ENCODE results near the gene COL24A1. TPM values are rescaled to one million over a fixed set of nuclear protein-coding genes. Genes with fewer than 3 reads are reported as not detected.

The COL24A1 gene
- polyA plus RNA-seq, 1 donor (not counting 4 experiments of a cell fraction or from before 2014, with no cell fraction given): not detected

DNA sequence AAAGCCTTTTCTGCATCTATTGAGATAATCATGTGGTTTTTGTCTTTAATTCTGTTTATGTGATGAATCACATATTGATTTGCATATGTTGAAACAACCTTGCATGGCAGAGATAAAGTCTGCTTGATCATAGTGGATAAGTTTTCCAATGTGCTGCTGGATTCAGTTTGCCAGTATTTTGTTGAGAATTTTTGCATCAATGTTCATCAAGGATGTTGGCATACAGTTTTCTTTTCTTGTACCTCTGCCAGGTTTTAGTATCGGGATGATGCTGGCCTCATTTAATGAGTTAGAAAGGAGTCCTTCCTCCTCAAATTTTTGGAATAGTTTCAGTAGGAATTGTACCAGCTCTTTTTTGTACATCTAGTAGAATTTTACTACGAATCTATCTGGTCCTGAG, 55.0 kb downstream of the COL24A1 start:
- Histone ChIP-seq H3K4me3 (ENCODE audit: control insufficient read depth in 2 of 3, extremely low read depth in 1 of 3, insufficient read depth in 2 of 3, low read depth in 1 of 3, low read length in 3 of 3) (no peak overlapping the region), H3K4me2 (ENCODE audit: control insufficient read depth, extremely low read depth, insufficient read depth, low read depth, low read length) (no peak overlapping the region), H3K27ac (ENCODE audit: control insufficient read depth, insufficient read depth, low read length) (no peak overlapping the region), H3K4me1 (ENCODE audit: control insufficient read depth, extremely low read depth, insufficient read depth, low read length) (no peaks in the 10 kb centered on the region), H3K9me3 (ENCODE audit: control insufficient read depth, low read depth, low read length) (no peaks in the 10 kb centered on the region), H4K20me1 (ENCODE audit: control insufficient read depth, extremely low read depth, insufficient read depth, low read length) (no peaks in the 10 kb centered on the region), H3K9me1 (ENCODE audit: control insufficient read depth, extremely low read depth, insufficient read depth, low read length) (no peaks in the 10 kb centered on the region), H3K79me2 (ENCODE audit: control insufficient read depth, insufficient read depth, low read length) (no peaks in the 10 kb centered on the region), H3K36me3 (ENCODE audit: control insufficient read depth in 2 of 2, extremely low read depth in 1 of 2, insufficient read depth in 2 of 2, low read length in 2 of 2) (no peaks in the 10 kb centered on the region), H3K9ac (ENCODE audit: control insufficient read depth, extremely low read depth, insufficient read depth, low read length) (no peak overlapping the region), H2AFZ (ENCODE audit: control insufficient read depth, low read length) (no peak overlapping the region), H3K27me3 (ENCODE audit: control insufficient read depth, extremely low read depth, insufficient read depth, low read length) (no peaks in the 10 kb centered on the region)
- dilution Hi-C loops (cut with MboI; ENCODE audit: extremely low pct_ligation_motif_present, low sequenced_read_pairs): no loop called here
- FAIRE-seq (no peak), DNase-seq (ENCODE audit: low read depth, low spot score) (no peak)
- TF ChIP-seq EZH2 (IDR thresholded peaks at IDR 0.05; ENCODE audit: low read length): no peak
- TF ChIP-seq, protein P1, sequence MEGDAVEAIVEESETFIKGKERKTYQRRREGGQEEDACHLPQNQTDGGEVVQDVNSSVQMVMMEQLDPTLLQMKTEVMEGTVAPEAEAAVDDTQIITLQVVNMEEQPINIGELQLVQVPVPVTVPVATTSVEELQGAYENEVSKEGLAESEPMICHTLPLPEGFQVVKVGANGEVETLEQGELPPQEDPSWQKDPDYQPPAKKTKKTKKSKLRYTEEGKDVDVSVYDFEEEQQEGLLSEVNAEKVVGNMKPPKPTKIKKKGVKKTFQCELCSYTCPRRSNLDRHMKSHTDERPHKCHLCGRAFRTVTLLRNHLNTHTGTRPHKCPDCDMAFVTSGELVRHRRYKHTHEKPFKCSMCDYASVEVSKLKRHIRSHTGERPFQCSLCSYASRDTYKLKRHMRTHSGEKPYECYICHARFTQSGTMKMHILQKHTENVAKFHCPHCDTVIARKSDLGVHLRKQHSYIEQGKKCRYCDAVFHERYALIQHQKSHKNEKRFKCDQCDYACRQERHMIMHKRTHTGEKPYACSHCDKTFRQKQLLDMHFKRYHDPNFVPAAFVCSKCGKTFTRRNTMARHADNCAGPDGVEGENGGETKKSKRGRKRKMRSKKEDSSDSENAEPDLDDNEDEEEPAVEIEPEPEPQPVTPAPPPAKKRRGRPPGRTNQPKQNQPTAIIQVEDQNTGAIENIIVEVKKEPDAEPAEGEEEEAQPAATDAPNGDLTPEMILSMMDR (optimal IDR thresholded peaks at IDR 0.05 in 1 of 3, IDR thresholded peaks at IDR 0.05 in 1 of 3, conservative IDR thresholded peaks at IDR 0.05 in 1 of 3; ENCODE audit: extremely low read depth in 1 of 3, insufficient read depth in 2 of 3, low read length in 3 of 3): no peak

DNA sequence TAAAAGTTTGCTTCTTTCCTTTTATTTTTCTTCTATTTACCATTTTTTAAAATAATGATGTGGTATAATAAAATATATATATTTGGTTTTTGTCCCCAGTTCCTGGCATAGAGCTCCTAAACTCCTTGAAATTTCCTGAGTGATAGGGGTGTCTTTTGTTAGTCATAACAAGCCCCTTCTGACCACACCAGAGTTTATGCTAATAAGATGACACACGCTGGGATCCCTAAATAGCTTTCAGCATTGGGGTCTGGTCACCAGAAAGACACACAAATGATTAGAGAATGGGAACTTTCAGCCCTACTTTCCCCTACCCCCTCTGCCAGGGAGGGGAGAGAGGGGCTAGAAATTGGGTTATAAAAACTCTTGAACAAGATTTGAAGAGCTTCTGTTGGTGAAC, 56.2 kb downstream of the COL24A1 start:
- Histone ChIP-seq H3K4me3 (ENCODE audit: control insufficient read depth in 2 of 3, extremely low read depth in 1 of 3, insufficient read depth in 2 of 3, low read depth in 1 of 3, low read length in 3 of 3) (no peak overlapping the region), H3K79me2 (ENCODE audit: control insufficient read depth, insufficient read depth, low read length) (no peaks in the 10 kb centered on the region), H3K9me3 (ENCODE audit: control insufficient read depth, low read depth, low read length) (no peaks in the 10 kb centered on the region), H3K27ac (ENCODE audit: control insufficient read depth, insufficient read depth, low read length) (no peak overlapping the region), H4K20me1 (ENCODE audit: control insufficient read depth, extremely low read depth, insufficient read depth, low read length) (no peaks in the 10 kb centered on the region), H3K27me3 (ENCODE audit: control insufficient read depth, extremely low read depth, insufficient read depth, low read length) (no peaks in the 10 kb centered on the region), H3K36me3 (ENCODE audit: control insufficient read depth in 2 of 2, extremely low read depth in 1 of 2, insufficient read depth in 2 of 2, low read length in 2 of 2) (no peaks in the 10 kb centered on the region), H3K4me2 (ENCODE audit: control insufficient read depth, extremely low read depth, insufficient read depth, low read depth, low read length) (no peak overlapping the region), H2AFZ (ENCODE audit: control insufficient read depth, low read length) (no peak overlapping the region), H3K9ac (ENCODE audit: control insufficient read depth, extremely low read depth, insufficient read depth, low read length) (no peak overlapping the region), H3K9me1 (ENCODE audit: control insufficient read depth, extremely low read depth, insufficient read depth, low read length) (no peaks in the 10 kb centered on the region), H3K4me1 (ENCODE audit: control insufficient read depth, extremely low read depth, insufficient read depth, low read length) (no peaks in the 10 kb centered on the region)
- dilution Hi-C loops (cut with MboI; ENCODE audit: extremely low pct_ligation_motif_present, low sequenced_read_pairs): no loop called here
- DNase-seq (ENCODE audit: low read depth, low spot score): no peak
- FAIRE-seq: no peak
- TF ChIP-seq, protein P1 (optimal IDR thresholded peaks at IDR 0.05 in 1 of 3, IDR thresholded peaks at IDR 0.05 in 1 of 3, conservative IDR thresholded peaks at IDR 0.05 in 1 of 3; ENCODE audit: extremely low read depth in 1 of 3, insufficient read depth in 2 of 3, low read length in 3 of 3): no peak
- no peak for TF ChIP-seq EZH2 (IDR thresholded peaks at IDR 0.05; ENCODE audit: low read length)

Data from keratinocyte (primary cell).